ENCODE data around the gene TTLL1. TPM values are rescaled to one million over a fixed set of nuclear protein-coding genes. Genes with fewer than 3 reads are reported as not detected.
A peak's percentile ranks its signal among the peaks of the same experiment; 100 is the strongest.

TTLL1 gene
- total RNA-seq, 1 experiment from 2014 or later, result 4.1 TPM

- Mint-ChIP-seq H3K9me3 (ENCODE audit: unreplicated experiment) (peaks cover 19% of the 10 kb centered on the region), H3K36me3 (ENCODE audit: insufficient read depth, unreplicated experiment) (peaks cover 12% of the 10 kb centered on the region), H3K27ac (ENCODE audit: unreplicated experiment) (peak overlapping the region; percentile 63), H3K27me3 (ENCODE audit: insufficient read depth, unreplicated experiment) (no peaks in the 10 kb centered on the region), H3K4me3 (ENCODE audit: unreplicated experiment) (no peak overlapping the region), H3K4me1 (ENCODE audit: low read depth, unreplicated experiment) (peaks cover 6% of the 10 kb centered on the region)
- Histone ChIP-seq H3K4me3 (ENCODE audit: low read depth, low read length) (no peak overlapping the region), H3K9me3 (peaks cover 12% of the 10 kb centered on the region), H3K4me1 (peaks cover 34% of the 10 kb centered on the region), H3K36me3 (ENCODE audit: control insufficient read depth, insufficient read depth, low read length) (no peaks in the 10 kb centered on the region), H3K27me3 (replicated peaks; ENCODE audit: control insufficient read depth, insufficient read depth, low read length) (no peaks in the 10 kb centered on the region)
- TF ChIP-seq CTCF (IDR thresholded peaks at IDR 0.05; ENCODE audit: insufficient read depth in 1 of 2, low read depth in 1 of 2, low read length in 1 of 2, severe bottlenecking in 1 of 2, unreplicated experiment in 1 of 2), result no peak
- intact Hi-C loops (cut with micrococcal nuclease; ENCODE audit: unreplicated experiment), result no loop called here
- ChIA-PET POLR2A (no interaction called here), CTCF (interaction anchor here (0.6 kb wide), 2 partner anchors 249 to 1960 kb away, joined by 3 to 4 read pairs; no protein-coding TSS in a partner anchor)
- no TSS peak for BruUV-seq (replicated peaks)
- no peak for DNase-seq
Observed at GRCh38 chr22:43098356-43098755, 9.2 kb upstream of the TTLL1 start.

DNA sequence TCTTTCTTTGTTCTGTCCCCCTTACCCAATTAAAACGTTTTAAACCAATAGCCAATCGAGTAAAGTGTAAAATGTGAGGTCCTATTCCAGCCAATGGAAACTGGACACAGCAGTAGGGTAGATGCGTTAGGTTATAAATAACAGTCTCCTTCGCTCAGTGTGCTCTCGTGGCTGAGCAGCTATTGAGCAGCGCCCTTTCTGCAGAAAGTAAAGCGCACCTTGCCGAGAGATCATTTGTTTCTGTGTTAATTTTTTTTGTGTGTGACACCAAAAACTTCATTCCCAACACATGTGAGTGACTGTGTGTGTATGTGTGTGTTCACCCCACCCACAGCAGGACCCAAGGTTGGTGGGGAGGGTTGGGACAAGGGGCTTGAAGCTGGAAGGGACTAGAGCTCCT lies 7.2 kb upstream of the TTLL1 start:
- intact Hi-C loops (cut with micrococcal nuclease; ENCODE audit: unreplicated experiment), result no loop called here
- peaks cover 19% of the 10 kb centered on the region for H3K9me3 Mint-ChIP-seq (ENCODE audit: unreplicated experiment)
- Histone ChIP-seq H3K36me3 (ENCODE audit: control insufficient read depth, insufficient read depth, low read length) (no peaks in the 10 kb centered on the region), H3K4me1 (peaks cover 28% of the 10 kb centered on the region), H3K27me3 (replicated peaks; ENCODE audit: control insufficient read depth, insufficient read depth, low read length) (no peaks in the 10 kb centered on the region), H3K9me3 (peaks cover 12% of the 10 kb centered on the region), H3K4me3 (ENCODE audit: low read depth, low read length) (no peak overlapping the region)
- peaks cover 12% of the 10 kb centered on the region for H3K36me3 Mint-ChIP-seq (ENCODE audit: insufficient read depth, unreplicated experiment)
- peaks cover 14% of the 10 kb centered on the region for H3K4me1 Mint-ChIP-seq (ENCODE audit: low read depth, unreplicated experiment)
- CTCF ChIA-PET, result no interaction called here
- no TSS peak for BruUV-seq (replicated peaks)
- no peak for TF ChIP-seq CTCF (IDR thresholded peaks at IDR 0.05; ENCODE audit: insufficient read depth in 1 of 2, low read depth in 1 of 2, low read length in 1 of 2, severe bottlenecking in 1 of 2, unreplicated experiment in 1 of 2)
- no peak for DNase-seq
- H3K4me3 Mint-ChIP-seq (ENCODE audit: unreplicated experiment), result no peak overlapping the region
- H3K27ac Mint-ChIP-seq (ENCODE audit: unreplicated experiment), result no peak overlapping the region
- no peaks in the 10 kb centered on the region for H3K27me3 Mint-ChIP-seq (ENCODE audit: insufficient read depth, unreplicated experiment)
- POLR2A ChIA-PET, result no interaction called here

- intact Hi-C loops (cut with micrococcal nuclease; ENCODE audit: unreplicated experiment), result loop anchor here (5.0 kb wide), 1 partner anchor 77 kb away; the partner anchor contains the start of gene PACSIN2
- peaks cover 12% of the 10 kb centered on the region; the same call in 1 of the 2 replicates for H3K4me1 ChIP-seq
- Mint-ChIP-seq H3K4me3 (ENCODE audit: unreplicated experiment) (no peak overlapping the region), H3K9me3 (ENCODE audit: unreplicated experiment) (peaks cover 19% of the 10 kb centered on the region), H3K27ac (ENCODE audit: unreplicated experiment) (no peak overlapping the region), H3K27me3 (ENCODE audit: insufficient read depth, unreplicated experiment) (no peaks in the 10 kb centered on the region), H3K4me1 (ENCODE audit: low read depth, unreplicated experiment) (peaks cover 8% of the 10 kb centered on the region), H3K36me3 (ENCODE audit: insufficient read depth, unreplicated experiment) (peaks cover 6% of the 10 kb centered on the region)
- no peaks in the 10 kb centered on the region for H3K27me3 ChIP-seq (replicated peaks; ENCODE audit: control insufficient read depth, insufficient read depth, low read length)
- H3K9me3 ChIP-seq, result peaks cover 12% of the 10 kb centered on the region
- H3K4me3 ChIP-seq (ENCODE audit: low read depth, low read length), result no peak overlapping the region
- ChIA-PET POLR2A (no interaction called here), CTCF (no interaction called here)
- no peak for TF ChIP-seq CTCF (IDR thresholded peaks at IDR 0.05; ENCODE audit: insufficient read depth in 1 of 2, low read depth in 1 of 2, low read length in 1 of 2, severe bottlenecking in 1 of 2, unreplicated experiment in 1 of 2)
- no peaks in the 10 kb centered on the region for H3K36me3 ChIP-seq (ENCODE audit: control insufficient read depth, insufficient read depth, low read length)
- no TSS peak for BruUV-seq (replicated peaks)
- no peak for DNase-seq
Observed at GRCh38 chr22:43094551-43094950, 5.4 kb upstream of the TTLL1 start.

Data from Caco-2 (cell line).